GM10248 (cell line): Measurements from ENCODE around the gene SCMH1.

Source experiments
- CTCF ChIA-PET: fragments of 300-600 bp; sonication (Branson Sonifier 250); formaldehyde crosslinking; extraction: SDS; loops from one replicate; lab custom pipeline; 2021; ENCODE audit warnings: antibody characterized with exemption; lab: Yijun Ruan, JAX
- POLR2A ChIA-PET: fragments of 350-650 bp; sonication (Branson Sonifier 250); formaldehyde crosslinking; extraction: SDS; loops from one replicate; lab custom pipeline; 2020; ENCODE audit warnings: antibody characterized with exemption; lab: Yijun Ruan, JAX
- DNase-seq: peaks from one replicate; pipeline ENCODE4 v3.0.0; 2012; ENCODE audit errors: extremely low spot score
- TF ChIP-seq, protein P1 (sequence below): IDR thresholded peaks from 2 replicates; pipeline ENCODE4 v1.5.1; 2012; ENCODE audit warnings: mild to moderate bottlenecking, low read depth; ENCODE audit errors: extremely low read depth, missing control alignments, control extremely low read depth

SCMH1 gene

DNA sequence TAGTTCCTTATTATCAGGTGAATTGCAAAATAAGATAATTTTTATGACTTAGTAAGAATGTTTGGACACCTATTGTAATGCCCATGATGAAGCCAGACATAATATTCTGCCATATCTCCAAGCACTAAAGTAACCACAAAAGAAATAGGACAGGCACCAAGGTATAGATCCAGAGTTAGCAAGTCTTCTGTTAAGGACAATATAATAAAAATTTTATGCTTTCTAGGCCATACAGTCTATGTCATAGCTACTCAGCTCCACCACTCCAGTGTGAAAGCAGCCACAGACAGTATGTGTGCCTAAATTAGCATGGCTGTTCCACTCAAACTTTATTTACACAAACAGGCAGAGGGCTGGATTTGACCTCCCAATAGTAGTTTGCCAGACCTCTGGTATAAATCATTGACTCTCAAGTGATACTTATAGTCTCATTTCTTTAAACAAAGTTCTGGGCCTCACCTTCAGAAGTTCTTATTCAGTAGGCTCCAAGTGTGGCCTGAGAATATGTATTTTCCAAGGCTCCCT lies 88.3 kb downstream of the SCMH1 start:
- TF ChIP-seq, protein P1, sequence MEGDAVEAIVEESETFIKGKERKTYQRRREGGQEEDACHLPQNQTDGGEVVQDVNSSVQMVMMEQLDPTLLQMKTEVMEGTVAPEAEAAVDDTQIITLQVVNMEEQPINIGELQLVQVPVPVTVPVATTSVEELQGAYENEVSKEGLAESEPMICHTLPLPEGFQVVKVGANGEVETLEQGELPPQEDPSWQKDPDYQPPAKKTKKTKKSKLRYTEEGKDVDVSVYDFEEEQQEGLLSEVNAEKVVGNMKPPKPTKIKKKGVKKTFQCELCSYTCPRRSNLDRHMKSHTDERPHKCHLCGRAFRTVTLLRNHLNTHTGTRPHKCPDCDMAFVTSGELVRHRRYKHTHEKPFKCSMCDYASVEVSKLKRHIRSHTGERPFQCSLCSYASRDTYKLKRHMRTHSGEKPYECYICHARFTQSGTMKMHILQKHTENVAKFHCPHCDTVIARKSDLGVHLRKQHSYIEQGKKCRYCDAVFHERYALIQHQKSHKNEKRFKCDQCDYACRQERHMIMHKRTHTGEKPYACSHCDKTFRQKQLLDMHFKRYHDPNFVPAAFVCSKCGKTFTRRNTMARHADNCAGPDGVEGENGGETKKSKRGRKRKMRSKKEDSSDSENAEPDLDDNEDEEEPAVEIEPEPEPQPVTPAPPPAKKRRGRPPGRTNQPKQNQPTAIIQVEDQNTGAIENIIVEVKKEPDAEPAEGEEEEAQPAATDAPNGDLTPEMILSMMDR = no peak
- CTCF ChIA-PET = interaction anchor here (2.7 kb wide), 1 partner anchor 12 kb away, joined by 14 read pairs; no protein-coding TSS in a partner anchor
- POLR2A ChIA-PET = no interaction called here
- no peak for DNase-seq

DNA sequence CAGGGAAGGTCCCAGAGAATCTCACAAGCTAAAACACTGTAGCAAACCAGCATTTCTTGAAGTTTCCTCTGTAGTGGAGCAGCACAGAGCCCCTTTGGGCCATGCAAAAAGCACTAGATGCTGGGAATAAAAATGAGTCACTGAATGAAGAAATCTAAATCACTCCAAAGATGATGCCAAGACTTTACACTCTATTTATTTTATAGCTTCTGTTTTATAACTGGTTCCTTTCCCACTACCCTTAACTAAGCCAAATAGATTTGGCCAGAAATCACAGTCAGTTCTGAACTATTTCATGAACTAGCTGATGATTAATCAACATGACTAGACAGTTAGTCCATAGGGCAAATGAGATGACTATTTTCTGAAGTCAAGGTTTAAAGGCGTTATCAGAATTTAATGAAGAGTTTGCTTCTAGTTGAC lies 89.5 kb downstream of the SCMH1 start:
- no peak for DNase-seq
- CTCF ChIA-PET = no interaction called here
- TF ChIP-seq, protein P1 = no peak
- POLR2A ChIA-PET = no interaction called here

DNA sequence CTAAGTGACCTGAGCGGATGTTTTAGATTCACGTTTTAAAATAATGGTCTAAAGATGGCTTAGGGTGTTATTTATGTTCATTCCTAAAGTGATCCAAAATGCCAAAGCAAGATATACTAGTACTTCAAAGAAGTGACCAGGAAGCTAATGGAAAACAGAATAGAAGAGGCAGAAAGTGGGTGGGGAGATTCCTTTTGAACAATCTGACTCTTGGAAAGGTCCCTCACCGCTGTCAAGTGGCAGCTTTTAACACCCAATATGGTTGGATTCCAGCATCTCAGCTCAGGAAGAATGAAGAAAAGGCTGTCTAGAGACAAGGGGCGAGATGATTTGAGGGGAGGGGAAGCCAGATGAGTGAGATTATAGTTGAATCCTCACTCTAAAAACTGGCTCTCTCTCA lies 90.3 kb downstream of the SCMH1 start:
- POLR2A ChIA-PET = no interaction called here
- TF ChIP-seq, protein P1 = no peak
- CTCF ChIA-PET = interaction anchor here (0.9 to 1.2 kb wide), 3 partner anchors 11 to 282 kb away, joined by 3 to 4 read pairs (median 3); no protein-coding TSS in a partner anchor
- no peak for DNase-seq

DNA sequence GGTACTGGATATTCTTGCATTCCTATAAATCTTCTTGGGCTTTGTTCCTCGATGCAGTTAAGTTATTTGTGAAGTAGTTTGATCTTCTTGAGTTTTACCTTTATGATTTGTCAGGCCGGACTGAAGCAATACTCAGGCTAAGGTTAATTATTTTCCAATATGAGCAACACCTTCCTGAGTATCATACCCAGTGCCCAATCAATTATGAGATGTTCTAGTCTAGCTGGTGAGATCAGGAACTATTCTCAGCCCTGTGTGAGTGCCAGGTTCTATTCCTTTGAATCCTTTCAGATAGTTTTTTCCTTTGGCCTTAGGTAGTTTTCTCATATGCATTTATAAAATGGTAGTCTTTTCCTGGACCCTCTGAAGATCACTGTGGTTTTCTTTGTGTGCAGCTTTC lies 92.5 kb downstream of the SCMH1 start:
- no peak for DNase-seq
- ChIA-PET CTCF (interaction anchor here (1.1 kb wide), 1 partner anchor 283 kb away, joined by 3 read pairs; no protein-coding TSS in a partner anchor), POLR2A (no interaction called here)
- TF ChIP-seq, protein P1 = no peak

DNA sequence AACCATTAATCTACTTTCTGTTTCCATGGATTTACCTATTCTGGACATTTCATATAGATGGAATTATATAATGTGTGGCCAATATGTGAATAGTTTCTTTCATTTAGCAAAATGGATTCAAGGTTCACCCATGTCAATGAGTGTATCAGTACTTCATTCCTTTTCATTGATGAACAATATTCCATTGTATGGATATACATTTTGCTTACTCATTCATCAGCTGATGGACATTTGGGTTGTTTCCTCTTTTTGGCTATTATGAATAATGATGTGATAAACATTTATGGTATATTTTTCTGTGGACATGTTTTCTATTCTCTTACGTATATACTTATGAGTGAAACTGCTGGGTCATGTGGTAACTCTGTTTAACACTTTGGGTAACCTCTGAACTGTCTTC lies 97.8 kb downstream of the SCMH1 start:
- ChIA-PET CTCF (interaction anchor here (0.7 to 4.8 kb wide), 3 partner anchors 11 to 42 kb away, joined by 3 to 14 read pairs (median 3); no protein-coding TSS in a partner anchor), POLR2A (no interaction called here)
- TF ChIP-seq, protein P1 = no peak
- DNase-seq = no peak

DNA sequence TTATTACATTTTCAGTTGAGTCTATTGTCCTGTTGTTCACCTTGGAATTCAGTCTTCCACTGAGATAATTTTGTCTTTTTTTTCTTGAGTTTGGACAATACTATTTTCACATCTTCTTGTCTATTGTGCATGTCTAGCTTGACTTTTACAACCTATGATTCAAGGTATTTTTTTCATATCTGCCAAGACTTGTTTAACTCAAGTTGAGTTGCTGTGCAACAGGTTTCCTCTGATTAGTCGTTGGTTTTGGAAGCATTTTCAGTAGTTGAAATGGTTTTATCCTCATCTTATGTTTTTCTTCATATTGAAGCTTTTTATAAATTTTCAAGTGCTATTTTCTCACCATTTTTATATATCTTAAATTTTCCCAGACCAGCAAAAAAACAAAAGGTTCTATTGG lies 103.6 kb downstream of the SCMH1 start:
- TF ChIP-seq, protein P1 = no peak
- ChIA-PET POLR2A (no interaction called here), CTCF (interaction anchor here (1.8 kb wide), 1 partner anchor 11 kb away, joined by 4 read pairs; no protein-coding TSS in a partner anchor)
- DNase-seq = no peak
